Activated T-cell treated with anti-CD3 and anti-CD28 coated beads, Interleukin-2, amount 50 U/mL, for 4 hours (primary cell): ENCODE results near the gene DTNBP1. TPM values are rescaled to one million over a fixed set of nuclear protein-coding genes. Genes with fewer than 3 reads are reported as not detected.
A peak's percentile ranks its signal among the peaks of the same experiment; 100 is the strongest.

Source experiments
- ATAC-seq, 2 donors: fragments of 200-7000 bp; cut with Tn5 transposase; one replicate each; pipeline ENCODE4 v1.10.0; 2021
- DNase-seq: peaks from one replicate; pipeline ENCODE4 v3.0.0-alpha.2; 2020
- H3K27me3 Mint-ChIP-seq: one replicate; pipeline ENCODE4 v1.8.0; 2021; ENCODE audit warnings: low read depth, mixed read lengths
- H3K36me3 Mint-ChIP-seq: one replicate; pipeline ENCODE4 v1.8.0; 2022; ENCODE audit warnings: mixed read lengths; ENCODE audit not compliant: insufficient read depth
- H3K4me1 Mint-ChIP-seq: one replicate; pipeline ENCODE4 v1.8.0; 2021; ENCODE audit warnings: low read depth, mixed read lengths
- H3K4me3 Mint-ChIP-seq: one replicate; pipeline ENCODE4 v1.8.0; 2021; ENCODE audit warnings: mild to moderate bottlenecking, moderate library complexity, mixed read lengths
- H3K9me3 Mint-ChIP-seq: one replicate; pipeline ENCODE4 v1.8.0; 2021; ENCODE audit warnings: mixed read lengths
- total RNA-seq, 3 donors: library from RNA; stranded (reverse); gene quantifications; one replicate each; pipeline ENCODE4 v1.2.1, GENCODE V29; 2021

DTNBP1 gene
- total RNA-seq, 3 donors from 2014 or later, result 17.2 to 22.0 (median 19.6) TPM

DNA sequence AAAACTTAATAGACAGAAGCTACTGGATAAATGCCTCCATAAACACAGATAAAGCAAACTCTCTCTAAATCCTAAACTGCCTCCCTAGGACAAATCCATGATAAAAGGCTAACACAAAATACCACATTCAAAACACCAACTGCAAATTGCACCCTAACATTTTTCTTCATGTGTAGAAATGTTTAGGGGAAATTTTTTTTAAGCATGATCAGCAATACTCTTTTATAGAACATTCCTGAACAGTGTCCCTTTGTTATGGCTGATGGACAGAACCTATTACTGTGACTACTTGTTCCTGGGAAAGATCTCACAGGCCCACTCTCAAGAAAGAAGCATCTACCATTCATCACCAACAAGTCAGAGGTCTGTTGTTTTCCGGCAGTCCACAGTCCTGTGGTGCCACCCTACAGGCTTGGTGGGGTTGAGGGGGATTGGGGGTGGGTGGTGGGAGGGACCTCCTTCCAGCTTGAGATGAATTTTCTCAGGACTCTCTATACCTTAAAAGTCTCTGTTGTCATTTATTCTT, 64.5 kb downstream of the DTNBP1 start:
- DNase-seq (no peak), ATAC-seq (no peak)
- Mint-ChIP-seq H3K4me1 (peaks cover 38% of the 10 kb centered on the region), H3K27me3 (no peaks in the 10 kb centered on the region), H3K4me3 (no peak overlapping the region), H3K36me3 (peaks cover 29% of the 10 kb centered on the region), H3K9me3 (no peaks in the 10 kb centered on the region)

DNA sequence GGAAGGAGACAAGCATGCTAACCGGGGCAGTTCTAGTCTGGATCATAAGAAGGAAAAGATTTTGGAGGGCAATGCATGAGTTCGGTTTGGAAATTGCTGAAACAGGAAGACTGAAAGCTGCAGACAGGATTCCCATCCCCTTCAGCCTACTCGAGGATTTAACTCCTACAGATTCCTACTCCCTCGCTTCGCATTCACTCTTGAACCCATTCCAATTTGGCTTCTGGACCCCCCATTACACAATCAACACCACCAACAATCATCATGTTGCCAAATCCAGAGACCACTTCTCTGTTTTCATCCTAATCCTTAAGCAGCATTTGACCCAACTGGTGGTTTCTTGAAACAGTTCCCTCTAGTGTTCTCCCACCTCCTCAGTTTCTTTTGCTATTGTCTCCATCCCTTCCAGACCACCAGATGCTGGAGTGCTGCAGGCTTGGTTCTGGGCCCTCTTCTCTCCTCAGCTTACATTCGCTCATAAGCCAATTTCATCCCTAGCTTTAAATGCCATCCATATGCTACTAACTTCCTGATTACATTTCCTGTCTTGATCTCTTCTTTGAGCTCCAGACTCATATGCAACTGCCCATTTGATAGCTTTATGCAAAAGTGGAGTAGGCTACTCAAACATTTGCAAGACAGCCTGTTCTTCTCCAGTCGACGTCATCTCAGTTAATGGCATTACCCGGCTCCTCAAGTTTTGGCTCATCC, 66.5 kb downstream of the DTNBP1 start:
- DNase-seq (no peak), ATAC-seq (no peak)
- H3K9me3 Mint-ChIP-seq, result no peaks in the 10 kb centered on the region
- H3K36me3 Mint-ChIP-seq, result peaks cover 26% of the 10 kb centered on the region
- no peaks in the 10 kb centered on the region for H3K27me3 Mint-ChIP-seq
- no peak overlapping the region for H3K4me3 Mint-ChIP-seq
- peaks cover 48% of the 10 kb centered on the region for H3K4me1 Mint-ChIP-seq

DNA sequence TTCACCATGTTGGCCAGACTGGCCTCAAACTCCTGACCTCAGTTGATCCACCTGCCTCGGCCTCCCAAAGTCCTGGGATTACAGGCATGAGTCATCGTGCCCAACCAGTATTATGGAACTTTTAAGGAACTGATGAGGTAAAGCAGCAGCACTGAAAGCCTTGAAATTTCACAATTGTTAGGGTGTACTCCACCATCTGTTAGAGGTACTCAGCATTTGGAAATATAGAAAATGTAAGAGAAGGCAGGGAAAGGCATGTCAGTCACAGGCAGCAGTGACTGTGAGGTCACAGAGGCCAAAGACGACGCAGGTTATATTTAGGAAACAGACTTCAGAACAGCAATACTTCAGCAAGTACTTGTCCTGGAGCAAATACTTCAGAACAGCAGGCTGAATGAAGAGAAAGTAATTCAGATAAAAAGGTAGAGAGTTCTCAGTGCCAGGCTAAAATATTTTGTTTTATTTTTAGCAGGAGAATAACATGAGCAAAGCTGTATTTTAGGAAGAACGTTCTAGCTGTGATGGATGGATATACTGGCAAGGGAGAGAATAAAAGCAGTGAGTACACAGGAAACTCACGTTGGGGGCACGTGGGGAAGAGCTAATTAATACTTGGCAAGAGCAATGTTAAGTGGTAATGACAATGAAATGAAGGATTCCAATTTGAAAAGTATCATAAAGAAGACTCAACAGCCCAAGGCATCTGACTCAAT, 67.2 kb downstream of the DTNBP1 start:
- ATAC-seq, result no peak
- peaks cover 23% of the 10 kb centered on the region for H3K36me3 Mint-ChIP-seq
- H3K9me3 Mint-ChIP-seq, result no peaks in the 10 kb centered on the region
- H3K4me3 Mint-ChIP-seq, result no peak overlapping the region
- no peak for DNase-seq
- H3K27me3 Mint-ChIP-seq, result no peaks in the 10 kb centered on the region
- H3K4me1 Mint-ChIP-seq, result peaks cover 46% of the 10 kb centered on the region

DNA sequence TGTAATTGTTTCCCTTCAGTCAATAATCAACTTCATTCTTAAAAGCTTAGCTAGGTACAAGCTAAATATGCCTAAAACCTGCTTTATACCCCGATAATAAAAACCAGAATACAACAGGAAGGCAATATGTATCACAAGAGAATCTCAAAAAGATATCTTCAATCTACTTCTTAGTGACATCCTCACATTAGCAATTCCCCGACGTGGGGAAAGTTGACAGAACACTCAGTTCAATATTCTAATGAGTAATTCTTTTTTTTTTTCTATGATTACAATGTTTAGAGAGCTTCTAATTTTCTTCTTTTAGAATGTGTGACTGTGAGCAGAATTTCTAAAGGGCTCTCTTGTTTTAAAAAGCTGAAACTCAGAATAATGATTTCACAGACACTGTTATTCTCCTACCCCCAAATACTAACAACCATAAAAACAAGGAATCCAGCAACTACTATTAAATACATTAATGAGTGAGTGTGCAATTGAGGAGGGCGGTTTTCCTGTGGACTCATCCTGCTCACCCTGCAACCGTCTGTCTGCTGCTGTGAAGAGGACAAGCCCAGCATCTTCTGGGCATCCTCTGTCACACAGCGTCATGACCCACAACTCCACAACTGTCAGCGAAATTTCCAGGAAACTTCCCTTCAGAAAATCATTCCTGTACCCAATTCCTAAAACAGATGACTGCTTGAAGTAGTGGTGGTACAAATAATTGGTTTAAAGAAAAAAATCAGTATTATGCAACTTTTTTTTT, 68.1 kb downstream of the DTNBP1 start:
- no peak for DNase-seq
- no peaks in the 10 kb centered on the region for H3K9me3 Mint-ChIP-seq
- peaks cover 41% of the 10 kb centered on the region for H3K4me1 Mint-ChIP-seq
- H3K27me3 Mint-ChIP-seq, result no peaks in the 10 kb centered on the region
- peaks cover 20% of the 10 kb centered on the region for H3K36me3 Mint-ChIP-seq
- no peak overlapping the region for H3K4me3 Mint-ChIP-seq
- ATAC-seq, result no peak

DNA sequence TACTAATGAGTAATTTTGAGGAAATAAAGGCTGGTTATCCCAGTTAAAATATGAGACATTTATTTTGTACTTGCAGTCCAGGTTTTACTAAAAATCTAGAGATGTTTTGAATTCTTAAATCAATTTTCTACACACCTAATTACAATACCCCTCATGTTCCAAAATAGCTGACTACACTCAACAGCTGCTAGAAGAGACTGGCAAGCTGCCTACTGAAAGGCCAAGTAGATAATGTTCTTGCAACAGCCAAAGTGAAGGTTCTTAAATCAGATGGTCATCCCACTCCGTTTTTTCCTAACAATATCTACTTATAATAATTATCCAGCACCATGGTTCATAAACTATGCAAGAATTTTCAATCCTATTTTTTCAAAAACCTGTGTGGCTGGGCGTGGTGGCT, 69.0 kb downstream of the DTNBP1 start:
- ATAC-seq, result no peak
- no peaks in the 10 kb centered on the region for H3K27me3 Mint-ChIP-seq
- peaks cover 45% of the 10 kb centered on the region for H3K4me1 Mint-ChIP-seq
- H3K36me3 Mint-ChIP-seq, result peaks cover 25% of the 10 kb centered on the region
- DNase-seq, result no peak
- H3K9me3 Mint-ChIP-seq, result no peaks in the 10 kb centered on the region
- no peak overlapping the region for H3K4me3 Mint-ChIP-seq

DNA sequence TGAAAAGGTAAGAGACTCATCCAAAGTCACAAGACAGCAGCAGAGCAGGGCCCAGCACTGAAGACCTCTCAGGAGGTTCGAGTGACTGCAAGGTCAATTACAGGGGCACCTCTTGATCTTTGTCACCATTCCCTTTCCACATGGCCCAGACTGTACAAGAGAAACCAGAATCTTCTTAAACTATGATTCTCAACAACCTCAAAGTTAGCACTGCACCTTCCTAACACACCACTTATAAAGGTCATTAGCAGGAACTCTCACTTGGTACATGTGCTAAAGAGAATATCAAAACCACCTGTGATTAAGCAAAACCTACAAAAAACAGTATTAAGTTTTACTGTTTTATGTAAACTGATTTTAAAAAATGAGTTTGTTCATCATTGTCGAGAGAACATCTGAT, 70.2 kb downstream of the DTNBP1 start:
- Mint-ChIP-seq H3K4me1 (peaks cover 49% of the 10 kb centered on the region), H3K36me3 (peaks cover 24% of the 10 kb centered on the region), H3K9me3 (no peaks in the 10 kb centered on the region), H3K27me3 (no peaks in the 10 kb centered on the region), H3K4me3 (no peak overlapping the region)
- DNase-seq (no peak), ATAC-seq (no peak)

DNA sequence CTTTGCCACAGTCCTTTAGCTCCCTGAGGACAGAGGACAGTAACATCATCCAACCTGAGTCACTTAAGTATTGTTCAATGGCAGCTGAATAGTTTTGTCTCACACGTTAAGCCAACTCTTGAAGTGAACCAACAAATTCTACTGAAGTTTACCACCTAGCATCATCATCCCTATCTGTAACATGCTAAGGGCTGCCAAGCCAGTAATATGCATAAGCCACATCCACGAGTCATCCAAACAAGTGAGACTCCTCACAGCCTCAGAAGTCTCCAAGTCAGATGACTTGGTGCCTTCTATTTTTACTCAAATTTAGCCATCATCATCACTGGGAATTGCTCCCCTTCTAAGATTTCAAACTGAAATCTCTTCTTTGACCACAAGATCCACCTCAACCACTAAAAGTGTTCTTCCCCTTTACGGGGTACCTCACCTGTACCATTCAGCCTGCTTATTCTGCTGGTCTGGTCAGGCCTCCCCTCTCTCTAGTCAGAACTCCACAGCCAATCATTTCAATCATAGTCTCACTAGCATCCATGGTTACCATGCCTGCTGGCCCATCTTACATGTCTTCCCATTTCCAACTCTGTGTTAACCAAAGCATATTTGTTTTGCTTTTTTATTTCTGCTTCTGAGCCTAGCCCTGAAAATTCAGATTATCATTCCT, 73.7 kb downstream of the DTNBP1 start:
- H3K36me3 Mint-ChIP-seq, result peaks cover 13% of the 10 kb centered on the region
- peaks cover 38% of the 10 kb centered on the region for H3K4me1 Mint-ChIP-seq
- ATAC-seq, result peak; percentile 94 to 98

DNA sequence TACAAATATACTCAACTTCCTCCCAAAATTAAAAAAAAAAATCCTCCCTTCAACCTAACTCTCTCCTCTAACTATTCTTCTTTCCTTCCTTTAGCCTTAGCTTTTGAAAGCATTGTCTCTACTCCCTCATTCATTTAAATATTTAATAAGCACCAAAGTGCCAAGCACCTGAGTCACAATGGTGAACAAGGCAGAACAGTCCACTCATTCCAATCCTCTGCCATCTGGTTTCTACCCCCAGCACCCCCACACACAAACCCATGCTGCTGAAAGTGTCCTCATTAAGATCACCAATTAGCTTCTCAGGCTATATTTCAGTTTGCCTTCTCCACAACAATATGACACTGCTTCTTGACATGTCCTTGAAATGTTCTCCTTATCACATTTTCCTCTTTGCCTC, 76.3 kb downstream of the DTNBP1 start:
- H3K36me3 Mint-ChIP-seq, result peaks cover 13% of the 10 kb centered on the region
- H3K4me1 Mint-ChIP-seq, result peaks cover 18% of the 10 kb centered on the region
- H3K9me3 Mint-ChIP-seq, result no peaks in the 10 kb centered on the region
- ATAC-seq (no peak), DNase-seq (no peak)
- no peaks in the 10 kb centered on the region for H3K27me3 Mint-ChIP-seq
- H3K4me3 Mint-ChIP-seq, result no peak overlapping the region

More for the DNA sequence above, 73.7 kb downstream of the DTNBP1 start:
- H3K9me3 Mint-ChIP-seq, result no peaks in the 10 kb centered on the region
- H3K27me3 Mint-ChIP-seq, result no peaks in the 10 kb centered on the region
- no peak overlapping the region for H3K4me3 Mint-ChIP-seq
- DNase-seq, result no peak

DNA sequence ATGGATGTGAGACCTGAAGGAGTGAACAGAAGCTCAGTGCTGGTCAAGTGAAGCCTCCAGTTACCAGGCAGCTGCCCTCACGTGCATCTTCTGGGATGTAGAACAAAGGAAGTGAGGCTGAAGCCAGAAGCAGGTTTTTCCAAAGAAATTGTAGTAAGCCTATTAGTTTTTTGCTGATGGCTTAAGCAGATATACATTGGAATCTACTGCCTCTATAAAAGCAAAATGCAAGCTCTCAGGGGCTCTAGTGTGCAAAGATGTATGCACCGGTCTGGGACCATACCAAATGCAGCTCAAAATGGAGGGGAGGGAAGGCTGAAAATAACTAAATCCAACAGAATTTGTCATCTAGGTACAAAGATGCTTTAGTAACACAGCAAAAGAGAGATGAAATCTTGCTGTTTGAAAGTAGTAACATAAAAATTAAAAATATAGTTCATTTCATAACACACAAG, 77.0 kb downstream of the DTNBP1 start:
- Mint-ChIP-seq H3K36me3 (peaks cover 13% of the 10 kb centered on the region), H3K4me3 (no peak overlapping the region), H3K9me3 (no peaks in the 10 kb centered on the region), H3K4me1 (peaks cover 18% of the 10 kb centered on the region), H3K27me3 (no peaks in the 10 kb centered on the region)
- DNase-seq (no peak), ATAC-seq (no peak)

DNA sequence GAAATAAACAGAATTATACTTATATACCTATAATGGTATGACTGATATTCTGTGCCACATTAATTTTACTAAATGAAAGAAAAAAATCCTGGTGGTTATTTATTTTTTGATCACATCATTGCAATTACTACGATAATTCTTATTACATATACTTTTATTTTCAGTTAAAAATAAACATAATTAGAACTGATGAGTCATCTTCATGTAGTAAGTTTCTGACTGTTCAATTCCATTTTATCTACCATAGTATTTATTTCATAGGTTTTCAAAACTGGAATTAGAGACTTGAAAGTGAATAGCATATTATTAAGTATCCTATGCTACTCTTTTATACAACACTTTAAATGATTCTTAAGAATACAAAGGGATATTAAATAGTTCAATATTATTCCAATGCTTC, 80.3 kb downstream of the DTNBP1 start:
- DNase-seq (no peak), ATAC-seq (no peak)
- Mint-ChIP-seq H3K9me3 (peaks cover 4% of the 10 kb centered on the region), H3K36me3 (peaks cover 15% of the 10 kb centered on the region), H3K4me1 (peaks cover 10% of the 10 kb centered on the region), H3K27me3 (no peaks in the 10 kb centered on the region), H3K4me3 (no peak overlapping the region)

DNA sequence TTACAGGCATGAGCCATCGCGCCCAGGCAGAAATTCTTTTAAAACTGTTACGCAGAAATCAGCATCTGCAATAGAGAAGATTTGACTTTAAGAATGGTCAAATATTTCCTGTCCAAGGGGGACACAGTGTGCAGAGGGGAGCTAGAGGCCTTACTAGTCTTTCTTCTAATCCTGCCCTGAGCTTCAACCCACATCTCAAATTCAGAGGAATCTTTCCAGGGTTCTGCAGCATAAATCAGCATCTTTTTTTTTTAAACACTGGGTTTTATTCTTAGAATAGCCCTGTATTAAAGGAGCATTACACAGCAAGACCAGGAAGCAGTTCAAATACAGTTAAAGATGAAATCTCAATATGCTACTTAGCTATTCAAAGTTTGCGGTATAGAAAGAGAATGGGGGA, 81.1 kb downstream of the DTNBP1 start:
- Mint-ChIP-seq H3K9me3 (peaks cover 4% of the 10 kb centered on the region), H3K4me3 (no peak overlapping the region), H3K27me3 (no peaks in the 10 kb centered on the region), H3K36me3 (peaks cover 15% of the 10 kb centered on the region), H3K4me1 (peaks cover 11% of the 10 kb centered on the region)
- ATAC-seq (no peak), DNase-seq (no peak)

DNA sequence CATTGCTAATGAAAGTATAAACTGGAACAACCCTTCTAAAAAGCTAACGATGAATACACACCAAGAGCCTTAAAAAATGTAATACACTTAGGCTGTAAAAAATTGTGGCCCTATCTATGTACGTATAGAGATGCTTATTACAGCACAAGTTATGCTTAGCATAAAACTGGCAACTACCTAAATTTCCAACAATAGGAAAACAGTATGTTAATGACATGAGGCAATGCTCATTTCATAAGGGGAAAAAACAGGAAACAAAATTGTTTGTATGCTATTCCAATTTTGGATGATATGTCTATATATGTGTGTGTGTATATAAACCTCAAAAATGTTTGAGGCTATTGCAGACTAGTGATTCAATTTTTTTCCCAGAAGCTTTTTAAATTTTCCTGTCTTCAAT, 82.5 kb downstream of the DTNBP1 start:
- Mint-ChIP-seq H3K36me3 (peaks cover 11% of the 10 kb centered on the region), H3K4me3 (no peak overlapping the region), H3K9me3 (peaks cover 4% of the 10 kb centered on the region), H3K27me3 (no peaks in the 10 kb centered on the region), H3K4me1 (peaks cover 11% of the 10 kb centered on the region)
- ATAC-seq, result no peak
- no peak for DNase-seq

DNA sequence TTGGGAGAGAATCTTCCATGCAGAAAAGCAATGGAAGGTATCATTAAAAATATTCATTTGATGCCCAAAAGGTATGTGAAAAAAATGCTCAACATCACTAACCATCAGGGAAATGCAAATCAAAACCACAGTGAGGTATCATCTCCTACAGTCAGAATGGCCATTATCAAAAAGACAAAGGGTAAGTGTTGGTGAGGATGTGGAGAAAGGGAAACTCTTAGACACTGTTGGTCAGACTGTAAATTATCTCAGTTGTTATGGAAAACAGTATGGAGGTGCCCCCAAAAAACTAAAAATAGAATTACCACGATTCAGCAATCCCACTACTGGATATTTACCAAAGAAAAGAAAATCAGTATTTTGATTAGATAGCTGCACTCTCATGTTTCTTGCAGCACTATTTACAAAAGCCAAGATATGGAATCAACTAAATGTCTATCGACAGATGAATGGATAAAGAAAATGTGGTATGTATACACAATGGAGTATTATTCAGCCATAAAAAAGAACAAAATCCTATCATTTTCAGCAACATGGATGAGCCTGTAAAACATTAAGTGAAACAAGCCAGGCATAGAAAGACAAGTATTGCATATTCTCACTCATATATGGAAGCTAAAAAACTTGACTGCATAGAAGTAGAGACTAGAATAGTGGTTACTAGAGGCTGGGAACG, 84.0 kb downstream of the DTNBP1 start:
- DNase-seq, result no peak
- Mint-ChIP-seq H3K4me1 (peaks cover 11% of the 10 kb centered on the region), H3K4me3 (no peak overlapping the region), H3K36me3 (peaks cover 16% of the 10 kb centered on the region), H3K27me3 (no peaks in the 10 kb centered on the region), H3K9me3 (peaks cover 4% of the 10 kb centered on the region)
- ATAC-seq, result no peak
